Endothelial cell of umbilical vein (primary cell): Measurements from ENCODE around the gene SETMAR.

Experiments
- CTCF ChIP-seq, 2 donors: IDR thresholded peaks; 1 replicate in 1 of 2; 2 replicates in 1 of 2; pipeline ENCODE4 v1.5.1; 2011; ENCODE audit warnings: low read length in 2 of 2, mild to moderate bottlenecking in 2 of 2, moderate library complexity in 2 of 2, control low read depth in 1 of 2, inconsistent platforms in 1 of 2, low read depth in 1 of 2; ENCODE audit not compliant: insufficient read depth in 1 of 2; ENCODE audit errors: extremely low read depth in 1 of 2
- FOS ChIP-seq: IDR thresholded peaks from 2 replicates; pipeline ENCODE4 v1.6.1; 2011; ENCODE audit warnings: mild to moderate bottlenecking, low read length, moderate library complexity, borderline replicate concordance; ENCODE audit not compliant: insufficient read depth
- MAX ChIP-seq: IDR thresholded peaks from 2 replicates; pipeline ENCODE4 v1.6.1; 2011; ENCODE audit not compliant: insufficient read depth, insufficient read length
- MYC ChIP-seq: IDR thresholded peaks from one replicate; pipeline ENCODE4 v1.6.1; 2011; ENCODE audit warnings: mild to moderate bottlenecking, low read depth, low read length
- POLR2A ChIP-seq: IDR thresholded peaks from 2 replicates; pipeline ENCODE4 v1.6.1; 2012; ENCODE audit warnings: low read depth, mild to moderate bottlenecking, control low read depth, low read length
- POLR2AphosphoS5 ChIP-seq: IDR thresholded peaks from 2 replicates; pipeline ENCODE4 v1.6.1; 2012; ENCODE audit warnings: low read depth, mild to moderate bottlenecking, control low read depth, low read length, moderate library complexity; ENCODE audit not compliant: insufficient read depth

- no peak for TF ChIP-seq POLR2A
- TF ChIP-seq CTCF (IDR thresholded peaks at IDR 0.05; ENCODE audit: extremely low read depth in 1 of 2, insufficient read depth in 1 of 2, low read depth in 1 of 2, low read length in 2 of 2): no peak
- TF ChIP-seq POLR2AphosphoS5: no peak
- no peak for TF ChIP-seq MAX
- TF ChIP-seq MYC: no peak
- no peak for TF ChIP-seq FOS
Measured at GRCh38 chr3:4343258-4343657, 40.1 kb downstream of the SETMAR start.
